B cell (primary cell): ENCODE measurements around the gene NCOA3.

Experiments
- CTCF ChIP-seq: fragments of 200-600 bp; IDR thresholded peaks from one replicate; pipeline ENCODE4 v1.8.0; 2022; ENCODE audit warnings: antibody characterized with exemption, mild to moderate bottlenecking
- EZH2 ChIP-seq: IDR thresholded peaks from 2 replicates; pipeline ENCODE4 v1.6.1; 2012; ENCODE audit warnings: borderline replicate concordance, low read depth, mild to moderate bottlenecking, moderate library complexity, low read length; ENCODE audit not compliant: insufficient read depth, poor library complexity, severe bottlenecking

DNA sequence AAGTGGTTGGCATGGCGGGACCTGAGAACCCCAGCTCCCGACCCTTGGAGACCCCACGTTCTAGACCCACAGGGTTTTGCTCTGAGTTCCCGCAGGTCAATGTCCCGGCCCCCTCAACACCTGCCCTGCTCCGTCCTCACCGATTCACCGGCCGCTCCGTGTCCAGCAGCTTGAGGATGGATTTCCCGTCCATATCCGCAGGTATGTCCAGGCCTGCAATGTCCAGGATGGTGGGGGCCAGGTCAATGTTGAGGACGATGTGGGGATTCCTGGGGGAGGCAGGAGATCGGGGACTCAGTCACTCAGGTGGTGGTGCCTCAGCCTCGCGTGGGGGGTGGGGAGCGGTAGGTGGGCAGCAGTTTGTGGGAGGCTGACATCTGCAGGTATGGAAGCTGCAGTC is 176.8 kb downstream of the NCOA3 start:
- TF ChIP-seq CTCF (no peak), EZH2 (no peak)
